ENCODE results near the gene SLC5A2.

SLC5A2 gene

DNA sequence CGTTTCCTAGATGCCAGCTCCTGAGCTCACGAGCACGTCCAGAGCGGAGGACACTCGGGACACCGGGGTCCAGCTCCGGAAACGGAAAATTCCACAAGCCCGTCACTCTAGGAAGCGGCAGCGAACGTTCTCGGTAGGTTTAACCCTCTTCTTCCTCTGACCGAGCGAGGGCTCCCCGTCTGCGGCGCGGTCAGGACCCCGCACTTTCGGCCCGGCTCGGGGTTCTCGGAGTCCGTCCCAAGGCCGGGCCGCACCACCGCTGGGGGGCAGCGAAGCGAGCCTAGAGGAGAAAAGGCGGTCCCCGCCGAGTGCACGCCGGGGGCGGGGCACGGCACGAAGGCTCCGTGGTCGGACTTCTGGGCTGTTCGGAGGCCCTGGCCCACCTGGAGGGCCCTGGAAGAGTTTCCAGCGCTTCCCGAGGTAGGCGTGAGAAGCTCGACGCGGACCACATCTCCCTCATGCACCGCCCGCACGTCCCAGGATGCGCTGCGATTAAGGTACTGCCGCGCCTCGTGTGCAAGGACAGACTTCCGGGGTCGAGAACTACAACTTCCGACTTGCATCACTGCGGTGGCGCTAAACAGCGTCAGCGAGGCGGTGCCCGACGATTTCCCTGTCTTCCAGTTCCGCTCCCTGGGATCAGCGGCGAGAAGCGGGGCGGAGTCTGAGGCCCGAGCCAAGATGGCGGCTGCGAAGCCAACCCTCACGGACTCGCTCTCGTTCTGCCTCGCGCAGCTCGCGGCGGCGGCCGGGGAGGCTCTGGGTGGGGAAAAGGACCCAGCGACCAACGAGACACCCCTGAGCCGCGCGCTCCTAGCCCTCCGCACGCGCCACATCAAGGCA is 23.9 kb upstream of the SLC5A2 start, which contains the start of gene ARMC5:
Gene ARMC5 (plus strand): TSS at position 658 of the 843 bp plus-strand sequence. CDS start 24 bp downstream, at position 682.
- peak within 1 kb of the TSS; percentile 79 for H3K4me3 ChIP-seq (ENCODE audit: low read depth, low read length)

DNA sequence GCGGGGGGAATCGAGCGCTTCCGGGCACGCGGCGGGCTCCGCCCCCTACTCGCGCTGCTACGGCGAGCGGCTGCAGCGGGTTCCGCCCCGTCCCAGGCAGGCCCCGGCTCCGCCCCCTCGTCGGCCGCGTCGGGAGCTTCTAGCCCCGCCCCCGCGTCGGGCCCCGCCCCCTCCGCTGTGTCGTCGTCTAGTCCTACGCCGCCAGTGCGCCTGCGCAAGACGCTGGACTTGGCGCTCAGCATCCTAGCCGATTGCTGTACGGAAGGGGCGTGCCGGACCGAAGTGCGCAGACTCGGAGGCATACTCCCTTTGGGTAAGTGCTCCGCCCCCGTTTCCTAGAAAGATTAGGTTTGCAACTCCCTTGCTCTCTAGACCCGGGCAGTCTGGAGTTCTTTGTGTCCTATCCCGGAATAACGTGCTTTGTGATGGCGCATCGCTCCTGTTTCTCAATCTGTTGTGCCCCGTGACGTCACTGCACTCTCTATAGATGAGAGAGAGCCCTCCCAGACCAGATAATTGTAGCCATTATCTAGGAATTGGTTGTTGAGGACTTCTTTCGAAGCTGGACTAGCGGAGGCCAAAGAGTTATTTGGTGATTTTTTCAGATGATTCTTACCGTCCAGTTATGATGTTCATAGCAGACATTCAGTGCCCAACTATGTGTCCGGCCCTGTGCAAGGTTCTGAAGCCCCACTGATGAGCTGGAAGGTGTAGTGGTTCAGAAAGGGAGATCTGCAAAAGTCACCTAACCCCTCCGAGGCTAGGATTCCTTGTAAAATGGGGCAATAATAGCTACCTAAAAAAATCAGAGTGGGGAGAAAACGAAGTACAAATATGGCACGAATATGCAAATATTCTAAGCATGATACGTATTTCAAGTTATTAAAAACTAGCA is 23.0 kb upstream of the SLC5A2 start:
- DNase-seq (ENCODE audit: low read depth), result peak; percentile 97
- peak overlapping the region; percentile 79 for H3K4me3 ChIP-seq (ENCODE audit: low read depth, low read length)

More for the DNA sequence above, 23.9 kb upstream of the SLC5A2 start, which contains the start of gene ARMC5:
- peak; percentile 95 for DNase-seq (ENCODE audit: low read depth)

DNA sequence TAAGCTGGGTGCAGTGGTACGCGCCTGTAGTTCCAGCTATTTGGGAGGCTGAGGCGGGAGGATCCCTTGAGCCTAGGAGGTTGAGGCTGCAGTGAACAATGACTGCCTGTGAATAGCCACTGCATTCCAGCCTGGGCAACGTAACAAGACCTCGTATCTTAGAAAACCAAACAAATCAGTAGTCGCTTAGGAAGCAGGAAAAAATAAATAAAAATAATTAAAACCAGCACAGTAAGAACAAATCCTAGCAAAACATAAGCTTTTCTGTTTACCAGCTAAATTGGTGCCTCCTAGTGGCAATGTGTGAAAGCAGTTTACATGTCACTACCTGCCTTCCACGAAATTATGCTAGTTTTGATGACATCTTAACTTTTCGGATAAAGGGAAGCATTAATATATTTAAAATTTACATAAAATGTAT is 22.3 kb upstream of the SLC5A2 start:
- DNase-seq (ENCODE audit: low read depth), result no peak

DNA sequence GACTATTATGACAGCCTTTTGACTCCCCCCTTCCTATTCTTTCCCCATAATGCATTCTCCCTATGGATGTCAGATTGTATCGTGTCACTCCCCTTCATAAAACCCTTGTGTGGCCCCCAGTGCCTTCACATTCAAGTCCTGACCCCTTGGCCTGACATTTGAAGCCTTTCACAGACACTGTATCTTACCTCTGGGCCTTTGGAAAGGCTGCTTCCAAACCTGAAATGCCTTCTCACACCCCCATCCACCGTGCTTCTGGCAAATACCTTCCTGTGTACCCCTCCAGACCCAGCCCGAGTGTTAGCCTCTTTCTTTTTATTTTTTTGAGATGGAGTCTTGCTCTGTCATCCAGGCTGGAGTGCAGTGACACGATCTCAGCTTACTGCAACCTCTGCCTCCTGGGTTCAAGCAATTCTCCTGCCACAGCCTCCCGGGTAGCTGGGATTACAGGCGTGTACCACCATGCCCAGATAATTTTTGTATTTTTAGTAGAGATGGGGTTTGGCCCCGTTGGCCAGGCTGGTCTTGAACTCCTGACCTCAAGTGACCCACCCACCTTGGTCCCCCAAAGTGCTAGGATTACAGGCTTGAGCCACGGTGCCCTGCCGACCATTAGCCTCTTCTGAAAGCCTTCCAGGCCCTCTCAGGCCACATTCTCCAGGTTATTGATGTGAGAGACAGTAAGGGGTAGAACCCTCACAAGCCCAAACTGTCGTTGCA is 21.6 kb upstream of the SLC5A2 start:
- H3K4me3 ChIP-seq (ENCODE audit: low read depth, low read length), result no peak overlapping the region

More for the DNA sequence above, 22.3 kb upstream of the SLC5A2 start:
- peak overlapping the region; percentile 54 for H3K4me3 ChIP-seq (ENCODE audit: low read depth, low read length)

DNA sequence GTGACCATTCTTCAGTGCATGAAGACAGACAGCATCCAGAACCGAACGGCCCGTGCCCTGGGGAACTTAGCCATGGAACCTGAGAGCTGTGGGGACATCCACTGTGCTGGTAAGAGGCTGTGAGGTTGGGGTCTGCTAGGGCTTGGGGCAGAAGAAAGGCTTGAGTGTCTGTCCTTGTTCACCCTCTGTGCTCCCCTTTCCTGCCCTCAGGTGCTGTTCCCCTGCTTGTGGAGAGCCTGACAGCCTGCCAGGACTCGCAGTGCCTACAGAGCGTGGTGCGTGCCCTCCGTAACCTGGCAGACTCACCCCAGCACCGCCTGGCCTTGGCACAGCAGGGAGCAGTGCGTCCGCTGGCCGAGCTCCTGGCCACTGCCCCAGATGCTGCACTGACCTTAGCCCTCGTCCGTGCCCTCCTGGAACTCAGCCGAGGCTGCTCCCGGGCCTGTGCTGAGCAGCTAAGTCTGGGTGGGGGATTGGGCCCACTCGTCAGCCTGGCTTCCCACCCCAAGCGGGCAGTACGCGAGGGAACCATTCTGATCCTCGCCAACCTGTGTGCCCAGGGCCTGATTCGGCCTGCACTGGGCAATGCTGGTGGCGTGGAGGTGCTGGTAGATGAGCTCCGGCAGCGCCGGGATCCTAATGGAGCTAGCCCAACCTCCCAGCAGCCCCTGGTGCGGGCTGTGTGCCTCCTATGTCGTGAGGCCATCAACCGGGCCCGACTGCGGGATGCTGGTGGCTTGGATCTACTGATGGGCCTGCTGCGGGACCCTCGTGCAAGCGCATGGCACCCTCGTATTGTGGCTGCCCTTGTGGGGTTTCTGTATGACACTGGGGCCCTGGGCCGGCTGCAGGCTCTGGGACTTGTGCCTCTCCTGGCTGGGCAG is 20.8 kb upstream of the SLC5A2 start:
- H3K4me3 ChIP-seq (ENCODE audit: low read depth, low read length), result no peak overlapping the region
- no peak for DNase-seq (ENCODE audit: low read depth)

More for the DNA sequence above, 21.6 kb upstream of the SLC5A2 start:
- DNase-seq (ENCODE audit: low read depth), result no peak

DNA sequence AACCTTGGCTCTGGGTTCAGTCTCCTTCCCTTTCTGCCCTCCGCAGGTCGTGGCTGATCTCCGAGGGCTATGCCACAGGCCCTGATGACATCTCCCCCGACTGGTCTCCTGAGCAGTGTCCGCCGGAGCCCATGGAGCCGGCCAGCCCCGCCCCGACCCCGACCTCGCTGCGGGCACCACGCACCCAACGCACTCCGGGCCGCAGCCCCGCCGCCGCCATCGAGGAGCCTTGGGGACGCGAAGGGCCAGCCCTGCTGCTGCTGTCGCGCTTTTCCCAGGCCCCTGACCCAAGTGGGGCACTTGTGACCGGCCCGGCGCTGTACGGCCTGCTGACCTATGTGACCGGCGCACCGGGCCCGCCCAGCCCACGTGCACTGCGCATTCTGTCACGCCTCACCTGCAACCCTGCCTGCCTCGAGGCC is 18.6 kb upstream of the SLC5A2 start:
- H3K4me3 ChIP-seq (ENCODE audit: low read depth, low read length), result no peak overlapping the region
- DNase-seq (ENCODE audit: low read depth), result no peak

DNA sequence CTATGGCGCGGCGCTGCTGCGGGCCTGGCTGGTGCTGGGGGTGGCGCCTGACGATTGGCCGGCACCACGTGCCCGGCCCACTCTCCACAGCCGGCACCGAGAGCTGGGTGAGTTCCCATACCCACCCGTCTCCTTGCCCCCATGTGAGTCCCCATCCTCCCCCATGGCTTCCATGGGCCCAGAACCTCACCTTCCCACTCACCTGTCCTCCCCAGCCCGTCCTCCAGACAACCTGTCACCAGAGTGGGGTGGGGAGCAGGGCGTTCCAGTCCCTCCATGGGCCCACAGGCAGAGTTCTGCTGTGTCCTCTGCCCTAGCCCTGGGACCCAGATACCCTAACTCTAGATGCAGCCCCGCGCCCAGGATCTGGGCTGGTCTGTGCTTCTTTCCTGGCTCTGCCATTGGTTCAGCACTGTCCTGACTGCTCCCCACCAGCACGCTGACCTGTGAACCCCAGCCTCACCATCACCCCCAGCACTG is 18.1 kb upstream of the SLC5A2 start:
- no peak overlapping the region for H3K4me3 ChIP-seq (ENCODE audit: low read depth, low read length)
- DNase-seq (ENCODE audit: low read depth), result no peak

DNA sequence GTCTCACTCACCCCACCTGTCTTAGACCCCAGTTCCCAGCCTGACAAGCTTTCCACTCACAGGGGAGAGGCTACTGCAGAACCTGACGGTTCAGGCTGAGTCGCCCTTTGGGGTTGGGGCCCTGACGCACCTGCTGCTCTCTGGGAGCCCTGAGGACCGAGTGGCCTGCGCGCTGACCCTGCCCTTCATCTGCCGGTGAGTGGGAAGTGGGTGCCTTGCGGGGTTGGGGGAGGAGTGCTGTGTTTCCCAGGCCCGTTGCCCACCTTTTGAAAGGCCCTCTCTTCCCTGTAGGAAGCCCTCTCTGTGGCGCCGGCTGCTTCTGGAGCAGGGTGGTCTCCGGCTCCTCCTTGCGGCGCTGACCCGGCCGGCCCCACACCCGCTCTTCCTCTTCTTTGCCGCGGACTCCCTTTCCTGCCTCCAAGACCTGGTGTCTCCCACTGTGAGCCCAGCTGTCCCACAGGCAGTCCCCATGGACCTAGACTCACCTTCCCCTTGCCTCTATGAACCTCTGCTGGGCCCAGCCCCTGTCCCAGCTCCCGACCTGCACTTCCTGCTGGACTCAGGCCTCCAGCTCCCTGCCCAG is 17.0 kb upstream of the SLC5A2 start:
- DNase-seq (ENCODE audit: low read depth), result no peak
- H3K4me3 ChIP-seq (ENCODE audit: low read depth, low read length), result no peak overlapping the region

DNA sequence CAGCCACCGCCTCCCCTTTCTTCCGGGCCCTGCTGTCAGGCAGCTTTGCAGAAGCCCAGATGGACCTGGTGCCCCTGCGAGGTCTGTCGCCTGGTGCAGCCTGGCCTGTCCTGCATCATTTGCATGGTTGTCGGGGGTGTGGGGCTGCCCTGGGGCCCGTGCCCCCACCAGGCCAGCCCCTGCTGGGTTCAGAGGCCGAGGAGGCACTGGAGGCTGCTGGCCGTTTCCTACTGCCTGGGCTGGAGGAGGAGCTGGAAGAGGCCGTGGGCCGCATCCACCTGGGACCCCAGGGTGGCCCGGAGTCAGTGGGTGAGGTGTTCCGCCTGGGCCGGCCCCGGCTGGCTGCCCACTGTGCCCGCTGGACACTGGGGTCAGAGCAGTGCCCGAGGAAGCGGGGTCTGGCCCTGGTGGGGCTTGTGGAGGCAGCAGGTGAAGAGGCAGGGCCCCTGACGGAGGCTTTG is 16.5 kb upstream of the SLC5A2 start:
- no peak overlapping the region for H3K4me3 ChIP-seq (ENCODE audit: low read depth, low read length)
- no peak for DNase-seq (ENCODE audit: low read depth)

DNA sequence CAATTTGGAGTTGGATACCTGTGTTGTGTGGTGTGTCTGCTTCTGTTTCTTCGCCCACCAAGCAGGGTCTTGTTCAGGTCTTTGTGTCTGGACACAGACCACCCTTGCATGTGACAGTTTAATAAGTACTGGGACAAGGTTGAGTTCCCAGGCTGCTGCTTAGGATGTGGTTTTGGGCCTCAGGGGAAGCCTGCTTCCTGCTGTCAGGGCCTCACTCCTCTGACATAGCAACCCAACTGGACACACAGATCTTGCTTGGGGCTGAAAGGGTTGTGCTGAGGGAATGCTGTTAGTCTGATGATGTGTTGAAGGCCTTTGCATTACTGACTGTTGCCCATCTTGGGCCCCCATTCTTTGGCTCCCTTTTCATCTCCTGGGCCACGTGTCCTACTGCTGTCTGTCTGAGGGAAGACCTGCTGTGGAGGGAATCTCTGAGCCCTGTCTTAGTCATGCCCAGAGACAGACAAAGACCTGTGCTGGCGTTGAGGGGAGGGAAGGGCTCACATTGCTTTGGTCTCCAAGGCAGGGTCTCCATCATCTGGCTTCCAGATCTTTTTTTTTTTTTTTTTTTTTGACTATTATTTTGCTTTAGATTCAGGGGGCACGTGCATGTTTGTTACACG is 15.7 kb upstream of the SLC5A2 start:
- DNase-seq (ENCODE audit: low read depth), result no peak
- H3K4me3 ChIP-seq (ENCODE audit: low read depth, low read length), result no peak overlapping the region

DNA sequence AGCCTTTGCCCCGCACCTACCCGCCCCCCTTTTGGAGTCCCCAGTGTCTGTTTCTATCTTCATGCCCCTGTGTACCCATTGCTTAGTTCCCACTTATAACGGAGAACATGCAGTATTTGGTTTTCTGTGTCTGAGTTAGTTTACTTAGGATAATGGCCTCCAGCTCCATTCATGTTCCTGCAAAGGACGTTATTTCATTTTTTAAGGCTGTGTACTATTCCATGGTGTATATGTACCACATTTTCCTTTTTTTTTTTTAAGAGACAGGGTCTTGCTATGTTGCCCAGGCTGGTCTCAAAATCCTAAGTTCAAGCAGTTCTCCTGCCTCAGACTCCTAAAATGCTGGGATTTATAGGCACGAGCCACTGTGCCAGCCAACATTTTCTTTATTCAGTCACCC is 15.1 kb upstream of the SLC5A2 start:
- no peak overlapping the region for H3K4me3 ChIP-seq (ENCODE audit: low read depth, low read length)
- no peak for DNase-seq (ENCODE audit: low read depth)

DNA sequence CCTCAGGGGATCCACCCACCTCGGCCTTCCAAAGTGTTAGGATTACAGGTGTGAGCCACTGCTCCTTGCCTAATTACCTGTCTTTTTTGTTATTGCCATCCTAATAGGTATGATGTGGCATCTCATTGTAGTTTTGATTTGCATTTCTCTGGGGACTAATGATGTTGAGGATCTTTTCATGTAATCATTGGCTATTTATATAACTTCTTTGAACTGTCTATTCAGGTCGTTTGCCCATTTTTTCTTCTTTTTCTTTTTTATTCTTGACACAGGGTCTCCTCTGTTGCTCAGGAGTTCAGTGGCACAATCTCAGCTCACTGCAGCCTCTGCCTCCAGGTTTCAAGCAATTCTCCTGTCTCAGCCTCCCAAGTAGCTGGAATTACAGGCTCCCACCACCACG is 12.3 kb upstream of the SLC5A2 start:
- no peak overlapping the region for H3K4me3 ChIP-seq (ENCODE audit: low read depth, low read length)
- no peak for DNase-seq (ENCODE audit: low read depth)

DNA sequence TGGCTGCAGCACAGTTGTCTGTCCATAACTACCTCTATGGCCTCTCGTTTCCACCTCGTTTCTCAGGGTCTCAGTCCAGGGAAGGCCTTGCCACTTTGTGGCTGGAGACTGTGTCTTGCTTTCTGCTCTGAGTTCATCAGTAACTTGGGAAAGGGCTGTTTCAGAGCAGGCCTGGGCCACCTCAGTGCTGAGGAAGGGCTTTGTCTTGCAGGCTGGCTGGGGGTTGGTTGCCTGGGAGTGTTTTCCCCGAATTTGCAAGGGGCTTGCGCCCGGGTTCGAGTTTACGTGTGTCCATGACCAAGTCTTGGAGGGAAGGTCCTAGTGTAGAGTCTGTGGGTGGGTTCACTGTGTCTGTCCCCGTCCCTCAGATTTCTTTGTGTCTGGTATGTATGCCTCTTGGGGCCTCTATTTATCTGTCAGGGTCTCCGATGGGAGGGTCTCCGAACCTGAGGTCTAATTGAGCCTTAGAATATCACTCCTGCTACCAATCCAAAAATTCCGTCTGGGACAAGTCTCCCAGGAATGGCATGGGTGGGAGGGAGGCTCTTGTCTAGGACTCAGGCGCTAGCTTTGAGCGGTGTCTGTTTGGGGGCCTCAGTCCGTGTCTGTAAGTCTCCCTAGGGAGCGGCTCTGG is 11.6 kb upstream of the SLC5A2 start:
- DNase-seq (ENCODE audit: low read depth), result no peak
- H3K4me3 ChIP-seq (ENCODE audit: low read depth, low read length), result peak overlapping the region; percentile 76

DNA sequence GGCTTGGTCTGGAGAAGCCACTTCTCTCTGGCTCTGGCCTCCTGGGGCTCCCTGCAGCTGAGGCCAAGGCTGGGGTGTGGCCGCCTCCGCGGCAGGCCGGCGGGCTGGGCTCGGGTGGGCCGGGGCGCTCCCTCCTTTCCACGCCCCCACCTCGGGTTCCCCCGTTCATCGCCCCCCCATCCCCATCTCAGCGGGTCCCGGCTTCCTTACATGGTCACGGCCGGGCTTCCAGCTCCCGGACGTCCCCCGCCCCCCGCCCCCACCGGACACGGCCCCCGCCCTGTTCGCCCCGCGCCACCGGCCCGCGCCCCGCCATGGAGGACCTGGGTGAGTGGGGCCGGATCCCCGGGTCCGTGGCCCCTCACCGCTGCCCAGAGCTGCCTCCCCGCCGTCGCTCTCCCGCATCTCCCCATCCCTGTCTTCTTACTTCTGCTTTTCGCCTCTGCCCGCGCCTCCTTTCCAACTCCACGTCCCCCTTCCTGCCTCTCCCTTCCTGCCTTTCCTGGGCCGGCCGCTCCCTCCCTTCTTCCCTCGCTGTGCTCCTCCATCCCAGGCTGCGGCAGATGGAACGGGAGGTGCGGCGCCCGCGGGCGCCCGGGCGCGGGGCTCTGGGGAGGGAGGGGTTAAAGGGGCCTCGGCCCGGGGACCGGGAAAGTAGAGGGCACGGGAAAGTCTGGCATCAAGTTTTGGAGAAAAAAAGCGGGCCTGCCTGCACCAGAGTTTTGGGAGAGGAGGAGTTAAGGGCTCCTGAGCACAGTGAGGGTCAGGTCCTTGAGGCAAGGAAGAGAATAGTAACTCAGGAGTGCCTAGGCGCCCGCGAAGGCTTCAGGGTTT is 10.8 kb upstream of the SLC5A2 start, which contains the start of gene TGFB1I1:
Gene TGFB1I1 (plus strand): TSS at position 278 of the 834 bp plus-strand sequence. CDS start 37 bp downstream, at position 315.
- DNase-seq (ENCODE audit: low read depth), result no peak
- H3K4me3 ChIP-seq (ENCODE audit: low read depth, low read length), result peak within 1 kb of the TSS; percentile 76

DNA sequence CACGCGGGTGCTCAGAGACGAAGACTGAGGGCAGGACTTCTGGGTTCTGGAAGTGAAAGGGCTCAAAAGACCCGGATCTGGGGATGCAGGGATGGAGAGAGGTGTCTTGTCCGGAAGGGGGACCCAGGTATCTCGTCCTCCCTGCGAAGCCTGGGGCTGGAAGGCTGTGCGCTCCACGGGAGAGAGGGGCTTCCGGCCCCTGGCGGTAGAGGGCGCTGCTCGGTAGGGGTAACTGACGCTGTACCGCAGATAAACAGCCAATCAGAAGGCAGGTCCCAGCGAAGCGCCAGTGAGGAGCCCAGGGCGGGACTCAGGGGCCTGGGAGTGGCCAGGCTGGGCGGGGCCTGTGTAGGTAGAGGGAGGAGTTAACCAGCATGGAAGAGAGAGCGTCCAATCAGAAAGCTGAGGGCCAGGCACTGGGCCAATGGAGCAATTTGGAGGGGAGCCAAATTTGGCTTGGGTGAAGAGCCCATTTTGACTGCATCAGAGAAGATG is 10.2 kb upstream of the SLC5A2 start:
- peak; percentile 63 for DNase-seq (ENCODE audit: low read depth)
- peak overlapping the region; percentile 76 for H3K4me3 ChIP-seq (ENCODE audit: low read depth, low read length)

Data from skeletal muscle cell (primary cell).